Pancreas (tissue), 10 donors: Measurements from ENCODE around the gene ASIC3. TPM values are rescaled to one million over a fixed set of nuclear protein-coding genes. Genes with fewer than 3 reads are reported as not detected.

Source experiments
- ATAC-seq, 4 donors: fragments of 200-7000 bp; cut with Tn5 transposase; one replicate each; pipeline versions ENCODE4 v1.8.0 to v1.9.1; 2020; ENCODE audit warnings: mild to moderate bottlenecking in 4 of 4, moderate library complexity in 4 of 4
- DNase-seq, 6 donors: peaks; one replicate each; pipeline ENCODE4 v3.0.0-alpha.2; 2020
- FAIRE-seq: peaks from 2 replicates; lab custom pipeline; 2012; peaks lifted over from hg19 to GRCh38; lab: Jason Lieb, UNC
- H3K27ac ChIP-seq, 4 donors: fragments of 200-600 bp; sonication (generic); 1 replicate in 3 of 4; 2 replicates in 1 of 4; pipeline versions ENCODE4 v1.5.0 to v1.8.0; 2020
- H3K27me3 ChIP-seq, 4 donors: fragments of 200-600 bp; one replicate each; pipeline ENCODE4 v1.8.0; 2021
- H3K36me3 ChIP-seq, 3 donors: fragments of 200-600 bp; sonication (generic) in 1 of 3; one replicate each; pipeline versions ENCODE4 v1.5.0 to v1.8.0; 2020 to 2021
- H3K4me1 ChIP-seq, 3 donors: fragments of 200-600 bp; one replicate each; pipeline ENCODE4 v1.8.0; 2021
- H3K4me3 ChIP-seq, 4 donors: fragments of 200-600 bp; sonication (generic) in 2 of 4; one replicate each; pipeline versions ENCODE4 v1.5.0 to v1.8.0; 2020 to 2021
- H3K9me3 ChIP-seq, 4 donors: fragments of 200-600 bp; one replicate each; pipeline ENCODE4 v1.8.0; 2021
- CTCF ChIP-seq, 4 donors: fragments of 200-600 bp; sonication (generic) in 3 of 4; IDR thresholded peaks; one replicate each; pipeline versions ENCODE4 v1.5.0 to v1.8.0; 2021; ENCODE audit warnings: antibody characterized with exemption in 4 of 4
- WGBS, 2 donors: extraction: QIAGEN DNeasy Blood & Tissue Kit; methylation state at CpG; one replicate each; pipeline ENCODE4 v1.1.7; 2013; 5-methylcytosine and 5-hydroxymethylcytosine counted together
- intact Hi-C, 3 donors: fragments of 100-400 bp; cut with DNase I; formaldehyde crosslinking; loops; one replicate each; pipeline versions ENCODE4 v1.11.1 to v1.14.2; 2022
- polyA plus RNA-seq, 2 donors: library from polyadenylated mRNA; stranded (reverse); fragments of 200-250 nt; gene quantifications; one replicate each; pipeline ENCODE4 v1.2.3, GENCODE V29; 2013
- total RNA-seq, 6 donors: library from RNA; stranded (reverse); fragmentation: NEBNext Ultra II Directional in 4 of 6; extraction: Animal tissue kit (Norgen Biotek cat#: 25700) in 4 of 6; gene quantifications; one replicate each; pipeline versions ENCODE4 v1.2.1 to v1.2.4, GENCODE V29; 2021 to 2023
- donor health status: healthy with polysubstance abuse.
- donor health status: DM: no; HTN: no; CAD: no; lungs with moderate emphysema.
- donor health status: DM: no; HTN: no; CAD: no.
- donor health status: control.
- donor health status: control.
- donor health status: Bipolar disorder and iron deficiency.
- donor health status: DM: yes; HTN: yes; CAD: no.
- donor health status: DM: no; HTN: no; CAD: no.
- donor health status: DM: no; HTN: no; CAD: no.
- donor health status: DM: yes; HTN: yes; CAD: no.

The ASIC3 gene
- total and polyA plus RNA-seq, 8 donors, result 0.47 to 8.7 (median 0.83) TPM

DNA sequence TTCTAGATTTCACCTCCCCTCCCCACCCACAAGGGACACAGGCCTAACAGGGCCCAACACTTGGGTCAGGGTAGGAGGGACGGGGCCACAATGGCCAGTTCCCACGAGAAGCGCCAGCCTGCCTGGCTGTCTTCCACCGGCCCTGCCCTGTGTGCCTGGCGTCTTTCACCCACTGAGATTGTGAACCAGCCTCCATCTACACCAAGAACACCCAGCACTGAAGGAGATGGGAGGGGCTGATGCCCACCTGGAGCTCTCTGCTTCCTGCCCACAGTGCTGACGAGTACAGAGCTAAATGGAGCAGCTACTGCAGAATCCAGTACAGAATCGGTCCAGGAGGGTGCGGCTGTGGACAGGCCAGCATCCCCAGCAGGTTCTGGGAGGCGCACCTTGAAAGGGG is 2.4 kb upstream of the ASIC3 start:
- no peak for TF ChIP-seq CTCF (IDR thresholded peaks at IDR 0.05)
- H3K4me1 ChIP-seq, result peaks cover 0 to 2% (median 0%) of the 10 kb centered on the region in 3 donors
- intact Hi-C loops, result no loop called here
- ATAC-seq (no peak), FAIRE-seq (no peak), DNase-seq (peak in 1 of 6 donors; percentile 15)
- no peaks in the 10 kb centered on the region for H3K27me3 ChIP-seq
- H3K9me3 ChIP-seq, result no peaks in the 10 kb centered on the region
- H3K27ac ChIP-seq, result no peak overlapping the region
- no peaks in the 10 kb centered on the region for H3K36me3 ChIP-seq
- H3K4me3 ChIP-seq, result no peak overlapping the region
- WGBS, 2 donors, result 77 to 82% methylated on average over 9 of the region's 9 CpGs

GRCh38 chr7:151046603-151047573 is 1.4 kb upstream of the ASIC3 start:
- FAIRE-seq (no peak), ATAC-seq (no peak), DNase-seq (peak in 1 of 6 donors; percentile 62)
- 73% methylated on average over 14 of the region's 14 CpGs for WGBS, 2 donors
- Histone ChIP-seq H3K27me3 (no peaks in the 10 kb centered on the region), H3K27ac (no peak overlapping the region), H3K9me3 (no peaks in the 10 kb centered on the region), H3K4me1 (peaks cover 0 to 4% (median 0%) of the 10 kb centered on the region in 3 donors), H3K4me3 (no peak overlapping the region), H3K36me3 (no peaks in the 10 kb centered on the region)
- no peak for TF ChIP-seq CTCF (IDR thresholded peaks at IDR 0.05)
- intact Hi-C loops, result no loop called here

DNA sequence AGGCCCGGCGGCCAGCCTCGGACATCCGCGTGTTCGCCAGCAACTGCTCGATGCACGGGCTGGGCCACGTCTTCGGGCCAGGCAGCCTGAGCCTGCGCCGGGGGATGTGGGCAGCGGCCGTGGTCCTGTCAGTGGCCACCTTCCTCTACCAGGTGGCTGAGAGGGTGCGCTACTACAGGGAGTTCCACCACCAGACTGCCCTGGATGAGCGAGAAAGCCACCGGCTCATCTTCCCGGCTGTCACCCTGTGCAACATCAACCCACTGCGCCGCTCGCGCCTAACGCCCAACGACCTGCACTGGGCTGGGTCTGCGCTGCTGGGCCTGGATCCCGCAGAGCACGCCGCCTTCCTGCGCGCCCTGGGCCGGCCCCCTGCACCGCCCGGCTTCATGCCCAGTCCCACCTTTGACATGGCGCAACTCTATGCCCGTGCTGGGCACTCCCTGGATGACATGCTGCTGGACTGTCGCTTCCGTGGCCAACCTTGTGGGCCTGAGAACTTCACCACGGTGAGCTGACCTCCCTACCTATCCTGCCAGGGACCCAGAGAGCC is 656 bp downstream of the ASIC3 start:
- H3K27ac ChIP-seq, result no peak overlapping the region
- ATAC-seq (no peak), DNase-seq (peak in 1 of 6 donors; percentile 68), FAIRE-seq (no peak)
- H3K4me1 ChIP-seq, result peaks cover 0 to 4% (median 0%) of the 10 kb centered on the region in 3 donors
- TF ChIP-seq CTCF (IDR thresholded peaks at IDR 0.05), result no peak
- H3K4me3 ChIP-seq, result no peak overlapping the region
- no peaks in the 10 kb centered on the region for H3K36me3 ChIP-seq
- intact Hi-C loops, result no loop called here
- H3K27me3 ChIP-seq, result no peaks in the 10 kb centered on the region
- H3K9me3 ChIP-seq, result no peaks in the 10 kb centered on the region
- 84 to 86% methylated on average over 38 of the region's 38 CpGs for WGBS, 2 donors

DNA sequence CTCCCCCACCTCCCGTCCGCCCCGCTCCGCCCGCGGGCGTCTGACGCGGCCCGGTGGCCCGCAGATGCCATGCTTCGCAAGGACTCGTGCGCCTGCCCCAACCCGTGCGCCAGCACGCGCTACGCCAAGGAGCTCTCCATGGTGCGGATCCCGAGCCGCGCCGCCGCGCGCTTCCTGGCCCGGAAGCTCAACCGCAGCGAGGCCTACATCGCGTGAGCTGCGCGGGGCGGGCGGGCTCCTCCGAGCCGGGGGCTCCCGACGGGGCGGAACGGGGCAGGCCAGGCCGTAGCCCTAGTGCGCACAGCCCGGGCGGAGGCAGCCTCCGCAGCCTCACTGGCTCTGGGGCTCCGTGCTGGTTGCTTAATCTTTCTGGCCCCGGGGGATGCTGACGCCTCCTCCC is 2.8 kb downstream of the ASIC3 start:
- FAIRE-seq, result no peak
- Histone ChIP-seq H3K4me1 (peaks cover 0 to 4% (median 0%) of the 10 kb centered on the region in 3 donors), H3K9me3 (no peaks in the 10 kb centered on the region), H3K27me3 (no peaks in the 10 kb centered on the region), H3K27ac (no peak overlapping the region), H3K36me3 (no peaks in the 10 kb centered on the region), H3K4me3 (no peak overlapping the region)
- peak; percentile 73 to 91 (median 82) for ATAC-seq
- intact Hi-C loops, result no loop called here
- TF ChIP-seq CTCF (IDR thresholded peaks at IDR 0.05), result no peak
- WGBS, 2 donors, result 3 to 5% methylated on average over 43 to 50 of the region's 50 CpGs
- DNase-seq, result peak in 5 of 6 donors; percentile 62 to 89 (median 73)
